IMR-90 (cell line): ENCODE data around the gene EXOC6B. TPM values are rescaled to one million over a fixed set of nuclear protein-coding genes. Genes with fewer than 3 reads are reported as not detected.

Experiments
- ATAC-seq: fragments of 200-7000 bp; cut with Tn5 transposase; 2 replicates; pipeline ENCODE4 v1.9.1; 2020; ENCODE audit warnings: low read depth, mild to moderate bottlenecking, moderate library complexity
- BruUV-seq: library from RNA; stranded (reverse); fragments of 400-500 nt; replicated peaks from 2 replicates; lab custom pipeline; 2021; lab: Mats Ljungman, UMichigan
- CTCF ChIA-PET: fragments of 300-600 bp; formaldehyde crosslinking; extraction: SDS; loops from one replicate; lab custom pipeline; 2021; ENCODE audit warnings: antibody characterized with exemption; lab: Yijun Ruan, JAX
- POLR2A ChIA-PET: fragments of 300-600 bp; sonication (Branson Sonifier 250); formaldehyde crosslinking; loops from one replicate; lab custom pipeline; 2022; ENCODE audit warnings: antibody characterized with exemption; ENCODE audit not compliant: unreplicated experiment; lab: Charles Lee
- DNase-seq: peaks from one replicate; pipeline ENCODE4 v3.0.0; 2013
- H2AFZ ChIP-seq: replicated peaks from 2 replicates; pipeline ENCODE3; 2013; ENCODE audit warnings: low read length, mild to moderate bottlenecking; ENCODE audit not compliant: poor library complexity
- H2AK5ac ChIP-seq: 2 replicates; pipeline ENCODE4 v1.6.1; 2013; ENCODE audit warnings: low read depth, low read length, inconsistent platforms
- H2AK9ac ChIP-seq: replicated peaks from 2 replicates; pipeline ENCODE3; 2013; ENCODE audit warnings: mild to moderate bottlenecking, low read depth, low read length, moderate library complexity; ENCODE audit not compliant: poor library complexity
- H2BK120ac ChIP-seq: 2 replicates; pipeline ENCODE4 v1.6.1; 2013; ENCODE audit warnings: low read depth, low read length, inconsistent platforms
- H2BK15ac ChIP-seq: 3 replicates; pipeline ENCODE4 v1.6.1; 2013; ENCODE audit warnings: low read depth, low read length, inconsistent platforms
- H2BK20ac ChIP-seq: 2 replicates; pipeline ENCODE4 v1.6.1; 2013; ENCODE audit warnings: low read depth, mild to moderate bottlenecking, inconsistent platforms, low read length, moderate library complexity
- H2BK5ac ChIP-seq: 2 replicates; pipeline ENCODE4 v1.6.1; 2013; ENCODE audit warnings: mild to moderate bottlenecking, low read depth, low read length, inconsistent platforms; ENCODE audit not compliant: poor library complexity, severe bottlenecking
- H3K14ac ChIP-seq: replicated peaks from 2 replicates; pipeline ENCODE4 v1.6.1; 2013; ENCODE audit warnings: low read depth, low read length, inconsistent platforms
- H3K18ac ChIP-seq: 2 replicates; pipeline ENCODE4 v1.6.1; 2013; ENCODE audit warnings: low read depth, low read length, control low read depth
- H3K23ac ChIP-seq: 2 replicates; pipeline ENCODE4 v1.6.1; 2013; ENCODE audit warnings: low read depth, low read length, inconsistent platforms
- H3K27ac ChIP-seq: 2 replicates; pipeline ENCODE4 v1.5.1; 2013; ENCODE audit warnings: mild to moderate bottlenecking, control low read depth, low read length; ENCODE audit not compliant: insufficient read depth
- H3K27me3 ChIP-seq: 2 replicates; pipeline ENCODE4 v1.6.1; 2013; ENCODE audit warnings: low read length; ENCODE audit not compliant: control insufficient read depth, insufficient read depth
- H3K36me3 ChIP-seq: 2 replicates; pipeline ENCODE4 v1.6.1; 2013; ENCODE audit warnings: low read length, mixed read lengths; ENCODE audit not compliant: control insufficient read depth, insufficient read depth
- H3K4ac ChIP-seq: 2 replicates; pipeline ENCODE4 v1.6.1; 2013; ENCODE audit warnings: low read depth, low read length, inconsistent platforms
- H3K4me1 ChIP-seq: 2 replicates; pipeline ENCODE4 v1.6.1; 2013; ENCODE audit warnings: low read length, mixed read lengths; ENCODE audit not compliant: control insufficient read depth, insufficient read depth
- H3K4me2 ChIP-seq: 2 replicates; pipeline ENCODE4 v1.6.1; 2013; ENCODE audit warnings: low read depth, mild to moderate bottlenecking, control low read depth, low read length, moderate library complexity
- H3K4me3 ChIP-seq: 2 replicates; pipeline ENCODE4 v1.5.1; 2013; ENCODE audit warnings: low read depth, mild to moderate bottlenecking, control low read depth, low read length, moderate library complexity; ENCODE audit not compliant: insufficient read depth
- H3K56ac ChIP-seq: 2 replicates; pipeline ENCODE4 v1.6.1; 2013; ENCODE audit warnings: low read length, inconsistent platforms; ENCODE audit not compliant: insufficient read depth; ENCODE audit errors: extremely low read depth
- H3K79me1 ChIP-seq, 2 experiments: 2 replicates each; pipeline ENCODE4 v1.6.1; 2013; ENCODE audit warnings: low read length in 2 of 2, inconsistent platforms in 1 of 2, low read depth in 1 of 2
- H3K9ac ChIP-seq: 2 replicates; pipeline ENCODE4 v1.6.1; 2013; ENCODE audit warnings: low read depth, low read length, control low read depth
- H3K9me1 ChIP-seq: 2 replicates; pipeline ENCODE4 v1.6.1; 2013; ENCODE audit warnings: low read length, inconsistent platforms; ENCODE audit not compliant: insufficient read depth
- H3K9me3 ChIP-seq: 2 replicates; pipeline ENCODE4 v1.6.1; 2013; ENCODE audit warnings: low read length; ENCODE audit not compliant: control insufficient read depth, insufficient read depth
- H4K20me1 ChIP-seq: 2 replicates; pipeline ENCODE4 v1.6.1; 2013; ENCODE audit warnings: low read length, inconsistent platforms; ENCODE audit not compliant: insufficient read depth
- H4K5ac ChIP-seq: 2 replicates; pipeline ENCODE4 v1.6.1; 2013; ENCODE audit warnings: mild to moderate bottlenecking, low read depth, low read length, control low read depth
- H4K8ac ChIP-seq, 2 experiments: 2 replicates each; pipeline ENCODE4 v1.6.1; 2013; ENCODE audit warnings: low read depth in 2 of 2, low read length in 2 of 2, control low read depth in 1 of 2, inconsistent platforms in 1 of 2
- H4K91ac ChIP-seq: 2 replicates; pipeline ENCODE4 v1.6.1; 2013; ENCODE audit warnings: low read depth, low read length, inconsistent platforms; ENCODE audit not compliant: insufficient read depth
- BHLHE40 ChIP-seq: fragments of 150-350 bp; IDR thresholded peaks from 2 replicates; pipeline ENCODE4 v1.6.1; 2016; ENCODE audit warnings: mild to moderate bottlenecking, low read depth, low read length
- CEBPB ChIP-seq: IDR thresholded peaks from 2 replicates; pipeline ENCODE4 v1.6.1; 2012; ENCODE audit warnings: low read depth, low read length, improper control_type of control experiment
- CHD1 ChIP-seq: IDR thresholded peaks from 2 replicates; pipeline ENCODE4 v1.6.1; 2012; ENCODE audit warnings: low read depth, low read length, improper control_type of control experiment
- FOS ChIP-seq: fragments of 150-350 bp; IDR thresholded peaks from 2 replicates; pipeline ENCODE4 v1.6.1; 2016; ENCODE audit warnings: low read depth, low read length
- MAFK ChIP-seq: IDR thresholded peaks from 2 replicates; pipeline ENCODE4 v1.6.1; 2012; ENCODE audit warnings: low read depth, low read length, improper control_type of control experiment
- MAZ ChIP-seq: IDR thresholded peaks from 2 replicates; pipeline ENCODE4 v1.6.1; 2012; ENCODE audit warnings: low read depth, mild to moderate bottlenecking, low read length, improper control_type of control experiment, moderate library complexity, borderline replicate concordance
- MXI1 ChIP-seq: IDR thresholded peaks from 2 replicates; pipeline ENCODE4 v1.6.1; 2012; ENCODE audit warnings: low read depth, mild to moderate bottlenecking, low read length, moderate library complexity, borderline replicate concordance
- NFE2L2 ChIP-seq: fragments of 150-350 bp; IDR thresholded peaks from 2 replicates; pipeline ENCODE4 v1.6.1; 2016; ENCODE audit warnings: low read depth, mild to moderate bottlenecking, low read length
- RAD21 ChIP-seq: IDR thresholded peaks from 2 replicates; pipeline ENCODE4 v1.6.1; 2012; ENCODE audit warnings: low read length, improper control_type of control experiment
- RCOR1 ChIP-seq: IDR thresholded peaks from 2 replicates; pipeline ENCODE4 v1.6.1; 2012; ENCODE audit warnings: mild to moderate bottlenecking, low read length, improper control_type of control experiment; ENCODE audit not compliant: insufficient replicate concordance
- RFX5 ChIP-seq: IDR thresholded peaks from 2 replicates; pipeline ENCODE4 v1.8.0; 2012; ENCODE audit warnings: low read depth, mild to moderate bottlenecking, low read length, moderate library complexity
- SMC3 ChIP-seq: fragments of 150-350 bp; IDR thresholded peaks from 2 replicates; pipeline ENCODE4 v1.6.1; 2016; ENCODE audit warnings: low read depth, mild to moderate bottlenecking, antibody characterized with exemption, low read length, moderate library complexity
- dilution Hi-C: fragments of 300-500 bp; cut with HindIII; formaldehyde crosslinking; loops from one replicate; pipeline ENCODE4 v1.14.3; 2018; ENCODE audit warnings: low sequenced_read_pairs; ENCODE audit not compliant: unreplicated experiment
- in situ Hi-C: fragments of 300-500 bp; cut with MboI; formaldehyde crosslinking; loops from 3 replicates; pipeline ENCODE4 v1.14.3; 2019; ENCODE audit warnings: low sequenced_read_pairs, inconsistent platforms, mixed read lengths
- intact Hi-C: fragments of 100-400 bp; cut with micrococcal nuclease; formaldehyde crosslinking; loops from 2 replicates; pipeline ENCODE4 v1.10.0; 2022
- polyA plus RNA-seq, 3 experiments: library from polyadenylated mRNA; depleted of rRNA; stranded (reverse); fragments of >200 nt; gene quantifications; 2 replicates each; pipeline ENCODE4 v1.2.3, GENCODE V29; 2012; ENCODE audit warnings: low replicate concordance in 1 of 3
- total RNA-seq: library from RNA; depleted of rRNA; stranded (reverse); fragments of >200 nt; gene quantifications from 2 replicates; pipeline ENCODE4 v1.2.3, GENCODE V29; 2012
- TF ChIP-seq, protein P1 (sequence below): fragments of 150-350 bp; IDR thresholded peaks from 2 replicates; pipeline ENCODE4 v1.6.1; 2016; ENCODE audit warnings: low read depth, mild to moderate bottlenecking, low read length, moderate library complexity, borderline replicate concordance
- TF ChIP-seq, protein P2 (sequence below): fragments of 150-350 bp; IDR thresholded peaks from 2 replicates; pipeline ENCODE4 v1.6.1; 2017; ENCODE audit warnings: mild to moderate bottlenecking, antibody characterized with exemption, low read length, low read depth

EXOC6B gene
- total and polyA plus RNA-seq, 2 of the 4 experiments (the other 2 are of a cell fraction) = 10.2 to 29.4 TPM

DNA sequence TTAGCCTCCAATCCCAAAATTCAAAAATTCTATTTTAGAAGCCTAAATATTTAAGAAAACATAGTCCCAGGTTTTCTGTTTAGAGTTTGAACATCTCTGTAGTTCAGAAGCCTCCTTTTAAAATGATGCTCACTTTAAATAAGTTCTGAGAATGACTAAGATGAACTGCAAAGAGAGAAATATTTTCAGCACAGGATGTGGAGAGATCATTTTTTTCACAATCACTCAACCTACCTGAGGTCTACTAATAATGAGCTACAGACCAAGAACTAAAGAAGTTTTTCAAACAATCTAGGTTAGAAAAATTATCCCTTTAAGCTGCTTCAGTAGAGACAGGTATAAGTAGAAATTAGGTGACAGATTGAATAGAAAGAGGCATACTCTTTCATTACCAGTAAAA is 493.1 kb downstream of the EXOC6B start:
- no peak overlapping the region for H3K18ac ChIP-seq
- no peak overlapping the region for H3K56ac ChIP-seq
- no peaks in the 10 kb centered on the region for H4K20me1 ChIP-seq
- H3K14ac ChIP-seq = no peak overlapping the region
- no peak overlapping the region for H2AK9ac ChIP-seq
- no peak overlapping the region for H2AK5ac ChIP-seq
- H3K4me2 ChIP-seq = no peak overlapping the region
- no peak overlapping the region for H2AFZ ChIP-seq
- H2BK15ac ChIP-seq = no peak overlapping the region
- in situ Hi-C loops = no loop called here
- no peaks in the 10 kb centered on the region for H3K27me3 ChIP-seq
- H3K27ac ChIP-seq = no peak overlapping the region
- H3K9me1 ChIP-seq = no peaks in the 10 kb centered on the region
- no peaks in the 10 kb centered on the region for H3K9me3 ChIP-seq
- H2BK20ac ChIP-seq = no peak overlapping the region
- dilution Hi-C loops = no loop called here
- H3K4me1 ChIP-seq = no peaks in the 10 kb centered on the region
- no peak for DNase-seq
- H2BK5ac ChIP-seq = no peak overlapping the region
- ChIA-PET CTCF (no interaction called here), POLR2A (no interaction called here)
- no peak overlapping the region for H2BK120ac ChIP-seq
- intact Hi-C loops = no loop called here
- H4K5ac ChIP-seq = no peak overlapping the region
- ATAC-seq = no peak
- TF ChIP-seq BHLHE40 (no peak), MAZ (no peak), NFE2L2 (no peak), CHD1 (no peak), RFX5 (no peak), RCOR1 (no peak), RAD21 (no peak), MAFK (no peak), CEBPB (no peak), SMC3 (no peak), FOS (no peak), MXI1 (no peak)
- TF ChIP-seq, protein P1, sequence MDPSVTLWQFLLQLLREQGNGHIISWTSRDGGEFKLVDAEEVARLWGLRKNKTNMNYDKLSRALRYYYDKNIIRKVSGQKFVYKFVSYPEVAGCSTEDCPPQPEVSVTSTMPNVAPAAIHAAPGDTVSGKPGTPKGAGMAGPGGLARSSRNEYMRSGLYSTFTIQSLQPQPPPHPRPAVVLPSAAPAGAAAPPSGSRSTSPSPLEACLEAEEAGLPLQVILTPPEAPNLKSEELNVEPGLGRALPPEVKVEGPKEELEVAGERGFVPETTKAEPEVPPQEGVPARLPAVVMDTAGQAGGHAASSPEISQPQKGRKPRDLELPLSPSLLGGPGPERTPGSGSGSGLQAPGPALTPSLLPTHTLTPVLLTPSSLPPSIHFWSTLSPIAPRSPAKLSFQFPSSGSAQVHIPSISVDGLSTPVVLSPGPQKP = no peak
- TF ChIP-seq, protein P2, sequence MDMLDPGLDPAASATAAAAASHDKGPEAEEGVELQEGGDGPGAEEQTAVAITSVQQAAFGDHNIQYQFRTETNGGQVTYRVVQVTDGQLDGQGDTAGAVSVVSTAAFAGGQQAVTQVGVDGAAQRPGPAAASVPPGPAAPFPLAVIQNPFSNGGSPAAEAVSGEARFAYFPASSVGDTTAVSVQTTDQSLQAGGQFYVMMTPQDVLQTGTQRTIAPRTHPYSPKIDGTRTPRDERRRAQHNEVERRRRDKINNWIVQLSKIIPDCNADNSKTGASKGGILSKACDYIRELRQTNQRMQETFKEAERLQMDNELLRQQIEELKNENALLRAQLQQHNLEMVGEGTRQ = no peak
- H3K23ac ChIP-seq = no peak overlapping the region
- no peak overlapping the region for H3K4ac ChIP-seq
- H3K9ac ChIP-seq = no peak overlapping the region
- BruUV-seq = no TSS peak
- H4K8ac ChIP-seq = no peak overlapping the region
- no peak overlapping the region for H4K91ac ChIP-seq
- no peaks in the 10 kb centered on the region for H3K36me3 ChIP-seq
- no peak overlapping the region for H3K4me3 ChIP-seq
- H3K79me1 ChIP-seq = no peaks in the 10 kb centered on the region
